ENCODE data around the gene C6orf141. TPM values are rescaled to one million over a fixed set of nuclear protein-coding genes. Genes with fewer than 3 reads are reported as not detected.

C6orf141 gene
- total and polyA plus RNA-seq, 2 of the 13 experiments (the other 11 are each of a cell fraction or from before 2014, with no cell fraction given): 0.07 TPM; not detected in 1

GRCh38 chr6:49506569-49507111 is 43.8 kb upstream of the C6orf141 start (continued):
- TF ChIP-seq AKAP8 (CRISPR knock-in tag; IDR thresholded peaks at IDR 0.05) (no peak), CBX2 (IDR thresholded peaks at IDR 0.05; ENCODE audit: low read depth, low read length) (no peak), CBX2 (CRISPR knock-in tag; IDR thresholded peaks at IDR 0.05; ENCODE audit: low read depth) (no peak), FOXA3 (CRISPR knock-in tag; IDR thresholded peaks at IDR 0.05) (peak; percentile 74), USF2 (IDR thresholded peaks at IDR 0.05; ENCODE audit: low read depth, low read length) (no peak), USF2 (CRISPR knock-in tag; IDR thresholded peaks at IDR 0.05; ENCODE audit: borderline replicate concordance) (no peak), KLF15 (CRISPR knock-in tag; IDR thresholded peaks at IDR 0.05; ENCODE audit: borderline replicate concordance) (no peak), RELA (CRISPR knock-in tag; IDR thresholded peaks at IDR 0.05) (no peak), ZMYM4 (CRISPR knock-in tag; IDR thresholded peaks at IDR 0.05) (peak; percentile 92), ZNF761 (CRISPR knock-in tag; conservative IDR thresholded peaks at IDR 0.05) (no peak), POGZ (CRISPR knock-in tag; IDR thresholded peaks at IDR 0.05) (peak; percentile 64), THAP7 (CRISPR knock-in tag; IDR thresholded peaks at IDR 0.05) (peak; percentile 71; the same call in 1 of the 2 replicates), TEAD3 (CRISPR knock-in tag; optimal IDR thresholded peaks at IDR 0.05; ENCODE audit: borderline replicate concordance) (no peak), ZNF350 (CRISPR knock-in tag; IDR thresholded peaks at IDR 0.05; ENCODE audit: borderline replicate concordance, low read depth) (no peak), RARA (CRISPR knock-in tag; IDR thresholded peaks at IDR 0.05) (peak; percentile 30; the same call in 1 of the 2 replicates), POLR2AphosphoS5 (IDR thresholded peaks at IDR 0.05; ENCODE audit: low read depth, low read length) (peak; percentile 34; the same call in 1 of the 2 replicates), ZSCAN31 (CRISPR knock-in tag; IDR thresholded peaks at IDR 0.05; ENCODE audit: low read depth) (peak; percentile 73; the same call in 1 of the 2 replicates), NCOA2 (CRISPR knock-in tag; IDR thresholded peaks at IDR 0.05) (peak; percentile 28; the same call in 1 of the 2 replicates), YY1 (IDR thresholded peaks at IDR 0.05; ENCODE audit: insufficient read depth, insufficient replicate concordance, low read depth, low read length) (peak; percentile 44), ZFP36L2 (CRISPR knock-in tag; IDR thresholded peaks at IDR 0.05) (no peak), ZNF605 (CRISPR knock-in tag; IDR thresholded peaks at IDR 0.05) (peak; percentile 64; the same call in 1 of the 2 replicates), HNRNPLL (IDR thresholded peaks at IDR 0.05; ENCODE audit: low read depth, low read length, poor library complexity, severe bottlenecking) (no peak), SALL1 (CRISPR knock-in tag; IDR thresholded peaks at IDR 0.05) (peak; percentile 50; the same call in 1 of the 2 replicates), MYPOP (CRISPR knock-in tag; IDR thresholded peaks at IDR 0.05) (peak; percentile 52; the same call in 1 of the 2 replicates), ZNF18 (CRISPR knock-in tag; IDR thresholded peaks at IDR 0.05; ENCODE audit: insufficient replicate concordance) (peak; percentile 48), GABPA (IDR thresholded peaks at IDR 0.05; ENCODE audit: low read depth, low read length) (no peak), GABPA (CRISPR knock-in tag; IDR thresholded peaks at IDR 0.05; ENCODE audit: low read depth) (peak; percentile 24; the same call in 1 of the 2 replicates), ZNF644 (CRISPR knock-in tag; IDR thresholded peaks at IDR 0.05; ENCODE audit: low read depth) (peak; percentile 75)

Measured in HepG2 (cell line).